Astrocyte (in vitro differentiated cells and primary cell): ENCODE measurements around the gene CTNNA3.
"Not testable (repeated sequence)": the region's sequence is repeated elsewhere in the genome, so short reads cannot be mapped to it uniquely, and the experiment has no call there.

ENCODE experiments used
- CTCF ChIP-seq: IDR thresholded peaks from 2 replicates; pipeline ENCODE4 v1.5.1; 2011; ENCODE audit warnings: low read depth, mild to moderate bottlenecking, inconsistent platforms, low read length, moderate library complexity; ENCODE audit not compliant: insufficient read depth
- EZH2 ChIP-seq: IDR thresholded peaks from 2 replicates; pipeline ENCODE4 v1.6.1; 2012; ENCODE audit warnings: mild to moderate bottlenecking, low read length, inconsistent platforms; ENCODE audit not compliant: insufficient read depth

- not testable (repeated sequence) for TF ChIP-seq CTCF, EZH2
Measured at GRCh38 chr10:67230680-67231500, 465.1 kb downstream of the CTNNA3 start.
